SK-N-SH treated with all-trans-retinoic acid at 6 μM for 48 hours (cell line): ENCODE measurements around the gene TCERG1.

Source experiments
- ATAC-seq: fragments of 200-7000 bp; cut with Tn5 transposase; 3 replicates; pipeline ENCODE4 v1.9.1; 2020; ENCODE audit warnings: mild to moderate bottlenecking, moderate library complexity
- BACH2 ChIP-seq: fragments of 250-450 bp; sonication (Bioruptor Pico); IDR thresholded peaks from 2 replicates; pipeline ENCODE4 v1.9.0; 2021; ENCODE audit warnings: mild to moderate bottlenecking, borderline replicate concordance
- CSDC2 ChIP-seq: fragments of 250-450 bp; sonication (Bioruptor Pico); IDR thresholded peaks from 2 replicates; pipeline ENCODE4 v1.5.0; 2020; ENCODE audit warnings: mild to moderate bottlenecking, moderate library complexity
- OSR1 ChIP-seq: fragments of 250-450 bp; sonication (Bioruptor Pico); IDR thresholded peaks from 2 replicates; pipeline ENCODE4 v1.8.0; 2022; ENCODE audit warnings: moderate library complexity, mild to moderate bottlenecking, inconsistent platforms
- PATZ1 ChIP-seq: fragments of 250-450 bp; sonication (Bioruptor Pico); IDR thresholded peaks from 2 replicates; pipeline ENCODE4 v1.8.0; 2020; ENCODE audit warnings: mild to moderate bottlenecking, moderate library complexity, borderline replicate concordance
- POU6F1 ChIP-seq: fragments of 250-450 bp; sonication (Bioruptor Pico); IDR thresholded peaks from 2 replicates; pipeline ENCODE4 v1.8.0; 2021; ENCODE audit warnings: low read depth, mild to moderate bottlenecking, moderate library complexity, borderline replicate concordance
- PPARA ChIP-seq: fragments of 250-450 bp; sonication (Bioruptor Pico); IDR thresholded peaks from 2 replicates; pipeline ENCODE4 v1.5.0; 2020; ENCODE audit warnings: mild to moderate bottlenecking, borderline replicate concordance
- RARB ChIP-seq: fragments of 250-450 bp; sonication (Bioruptor Pico); IDR thresholded peaks from 2 replicates; pipeline ENCODE4 v1.8.0; 2021; ENCODE audit warnings: mild to moderate bottlenecking, moderate library complexity
- SNAI2 ChIP-seq: fragments of 250-450 bp; sonication (Bioruptor Pico); IDR thresholded peaks from 2 replicates; pipeline ENCODE4 v1.5.0; 2020; ENCODE audit warnings: mild to moderate bottlenecking, moderate library complexity
- TCF4 ChIP-seq: fragments of 250-450 bp; sonication (Bioruptor Pico); IDR thresholded peaks from 2 replicates; pipeline ENCODE4 v1.8.0; 2021; ENCODE audit warnings: mild to moderate bottlenecking, moderate library complexity, borderline replicate concordance
- TOX ChIP-seq: fragments of 250-450 bp; sonication (Bioruptor Pico); IDR thresholded peaks from 2 replicates; pipeline ENCODE4 v1.8.0; 2021; ENCODE audit warnings: mild to moderate bottlenecking, moderate library complexity, borderline replicate concordance
- ZC3H10 ChIP-seq: fragments of 250-450 bp; sonication (Bioruptor Pico); IDR thresholded peaks from 2 replicates; pipeline ENCODE4 v1.5.1; 2021; ENCODE audit warnings: mild to moderate bottlenecking, moderate library complexity
- ZFP3 ChIP-seq: fragments of 250-450 bp; sonication (Bioruptor Pico); IDR thresholded peaks from 2 replicates; pipeline ENCODE4 v1.5.0; 2020; ENCODE audit warnings: mild to moderate bottlenecking, moderate library complexity
- ZFP30 ChIP-seq: fragments of 450-650 bp; formaldehyde crosslinking; IDR thresholded peaks from 2 replicates; pipeline ENCODE4 v1.5.0; 2022; ENCODE audit warnings: mild to moderate bottlenecking, moderate library complexity
- ZNF565 ChIP-seq: fragments of 450-650 bp; formaldehyde crosslinking; conservative IDR thresholded peaks from 2 replicates; pipeline ENCODE4 v1.5.0; 2020; ENCODE audit warnings: low read depth, mild to moderate bottlenecking, moderate library complexity
- ZNF70 ChIP-seq: fragments of 450-650 bp; formaldehyde crosslinking; IDR thresholded peaks from 2 replicates; pipeline ENCODE4 v1.5.0; 2020; ENCODE audit warnings: mild to moderate bottlenecking, moderate library complexity
- ZNF8 ChIP-seq: fragments of 450-650 bp; formaldehyde crosslinking; IDR thresholded peaks from 2 replicates; pipeline ENCODE4 v1.5.0; 2020; ENCODE audit warnings: mild to moderate bottlenecking, moderate library complexity
- TF ChIP-seq, protein P1 (sequence below): fragments of 250-450 bp; sonication (Bioruptor Pico); IDR thresholded peaks from 2 replicates; pipeline ENCODE4 v1.5.0; 2020; ENCODE audit warnings: mild to moderate bottlenecking, moderate library complexity

The TCERG1 gene

DNA sequence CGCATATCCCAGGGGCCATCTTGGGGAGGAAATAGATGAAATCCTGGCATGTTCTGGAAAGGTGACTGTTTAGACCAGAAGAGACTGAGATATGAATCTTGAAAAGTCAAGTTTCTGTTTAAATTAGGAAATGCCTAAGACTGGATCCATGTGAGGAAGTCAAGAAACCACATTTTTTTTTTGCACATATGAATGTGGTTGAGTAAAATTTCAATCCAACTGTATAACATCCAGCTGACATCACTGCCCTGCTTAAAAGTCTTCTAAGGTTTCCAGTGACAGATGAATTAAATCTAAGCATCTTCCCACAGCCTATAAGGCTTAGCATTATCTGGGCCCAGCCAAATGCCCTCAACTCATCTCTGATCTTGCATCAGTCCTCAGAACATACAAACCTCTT is 47.7 kb upstream of the TCERG1 start:
- TF ChIP-seq BACH2 (CRISPR knock-in tag) (no peak), ZFP30 (no peak), ZC3H10 (CRISPR knock-in tag) (no peak), PPARA (CRISPR knock-in tag) (no peak)
- ATAC-seq = no peak

DNA sequence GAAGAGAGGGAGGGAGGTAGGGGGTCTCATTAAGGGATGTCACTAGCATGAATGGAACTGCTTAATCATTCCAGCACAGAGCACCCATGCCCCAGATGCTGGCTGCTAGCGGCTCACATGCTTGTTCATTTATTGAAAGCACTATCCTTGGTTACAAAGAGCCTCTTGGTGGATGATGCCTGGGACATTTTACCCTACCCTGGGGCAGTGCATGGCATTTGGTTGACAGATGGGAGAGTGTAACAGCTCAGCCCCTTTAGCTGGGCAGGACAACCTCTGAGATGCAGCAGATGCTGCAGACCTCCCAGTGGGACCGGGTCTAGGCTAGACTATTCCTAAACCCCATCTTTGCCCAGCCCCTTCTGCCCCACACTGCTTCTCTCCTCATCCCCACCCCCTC is 46.9 kb upstream of the TCERG1 start:
- TF ChIP-seq PATZ1 (CRISPR knock-in tag) (no peak), TOX (CRISPR knock-in tag) (no peak), CSDC2 (CRISPR knock-in tag) (no peak), POU6F1 (CRISPR knock-in tag) (no peak), ZNF8 (CRISPR knock-in tag) (no peak), ZFP3 (no peak), OSR1 (CRISPR knock-in tag) (no peak), RARB (CRISPR knock-in tag) (no peak)
- no peak for ATAC-seq

DNA sequence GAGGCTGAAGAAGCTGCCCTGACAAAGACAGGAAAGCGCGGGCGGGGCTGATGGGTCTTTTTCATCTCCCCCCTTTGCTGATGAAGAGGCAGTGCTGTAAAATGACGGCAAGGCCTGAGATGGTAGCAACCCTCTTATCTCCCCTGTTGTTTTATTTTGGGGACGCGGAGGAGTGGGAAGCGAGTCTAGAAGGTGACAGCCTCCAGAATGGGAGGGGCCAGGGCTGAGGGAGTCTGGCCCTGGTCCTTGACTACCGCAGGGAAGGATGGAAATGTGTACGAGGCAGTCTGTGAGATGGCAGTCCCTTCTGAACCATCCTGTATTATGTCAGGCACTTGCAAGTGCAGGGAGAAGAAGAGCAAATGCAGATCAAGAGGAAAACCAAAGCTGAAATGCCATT is 46.1 kb upstream of the TCERG1 start:
- TF ChIP-seq PATZ1 (CRISPR knock-in tag) (no peak), ZNF8 (CRISPR knock-in tag) (no peak), ZNF70 (no peak), TOX (CRISPR knock-in tag) (no peak), ZNF565 (CRISPR knock-in tag) (no peak), TCF4 (CRISPR knock-in tag) (no peak), ZFP30 (no peak)
- no peak for ATAC-seq

GRCh38 chr5:146402949-146403348 is 44.2 kb upstream of the TCERG1 start:
- no peak for TF ChIP-seq TCF4 (CRISPR knock-in tag)
- TF ChIP-seq POU6F1 (CRISPR knock-in tag) = no peak
- no peak for TF ChIP-seq OSR1 (CRISPR knock-in tag)
- TF ChIP-seq, protein P1, sequence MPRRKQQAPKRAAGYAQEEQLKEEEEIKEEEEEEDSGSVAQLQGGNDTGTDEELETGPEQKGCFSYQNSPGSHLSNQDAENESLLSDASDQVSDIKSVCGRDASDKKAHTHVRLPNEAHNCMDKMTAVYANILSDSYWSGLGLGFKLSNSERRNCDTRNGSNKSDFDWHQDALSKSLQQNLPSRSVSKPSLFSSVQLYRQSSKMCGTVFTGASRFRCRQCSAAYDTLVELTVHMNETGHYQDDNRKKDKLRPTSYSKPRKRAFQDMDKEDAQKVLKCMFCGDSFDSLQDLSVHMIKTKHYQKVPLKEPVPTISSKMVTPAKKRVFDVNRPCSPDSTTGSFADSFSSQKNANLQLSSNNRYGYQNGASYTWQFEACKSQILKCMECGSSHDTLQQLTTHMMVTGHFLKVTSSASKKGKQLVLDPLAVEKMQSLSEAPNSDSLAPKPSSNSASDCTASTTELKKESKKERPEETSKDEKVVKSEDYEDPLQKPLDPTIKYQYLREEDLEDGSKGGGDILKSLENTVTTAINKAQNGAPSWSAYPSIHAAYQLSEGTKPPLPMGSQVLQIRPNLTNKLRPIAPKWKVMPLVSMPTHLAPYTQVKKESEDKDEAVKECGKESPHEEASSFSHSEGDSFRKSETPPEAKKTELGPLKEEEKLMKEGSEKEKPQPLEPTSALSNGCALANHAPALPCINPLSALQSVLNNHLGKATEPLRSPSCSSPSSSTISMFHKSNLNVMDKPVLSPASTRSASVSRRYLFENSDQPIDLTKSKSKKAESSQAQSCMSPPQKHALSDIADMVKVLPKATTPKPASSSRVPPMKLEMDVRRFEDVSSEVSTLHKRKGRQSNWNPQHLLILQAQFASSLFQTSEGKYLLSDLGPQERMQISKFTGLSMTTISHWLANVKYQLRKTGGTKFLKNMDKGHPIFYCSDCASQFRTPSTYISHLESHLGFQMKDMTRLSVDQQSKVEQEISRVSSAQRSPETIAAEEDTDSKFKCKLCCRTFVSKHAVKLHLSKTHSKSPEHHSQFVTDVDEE = no peak
- no peak for TF ChIP-seq SNAI2 (CRISPR knock-in tag)
- no peak for TF ChIP-seq ZNF70
- no peak for TF ChIP-seq RARB (CRISPR knock-in tag)
- TF ChIP-seq, all 23 proteins: peak for 0
- no peak for ATAC-seq
